HG02678 (cell line): ENCODE measurements around the gene TLE2.

Experiments used
- ATAC-seq: cut with Tn5 transposase; IDR thresholded peaks from one replicate; pipeline ENCODE4 v1.9.1; 2021; ENCODE audit warnings: mild to moderate bottlenecking, moderate library complexity; ENCODE audit not compliant: unreplicated experiment

The TLE2 gene

GRCh38 chr19:3029065-3029923 is at the start of gene TLE2:
Gene TLE2, minus strand, starts transcription at chr19:3029280. Its CDS starts 376 bp downstream, at chr19:3028904.
- no peak for ATAC-seq

GRCh38 chr19:3075605-3076431 is 46.7 kb upstream of the TLE2 start:
- ATAC-seq: no peak

GRCh38 chr19:3073931-3074595 is 45.0 kb upstream of the TLE2 start:
- ATAC-seq: no peak

GRCh38 chr19:3073159-3073563 is 44.1 kb upstream of the TLE2 start:
- no peak for ATAC-seq

GRCh38 chr19:3071768-3072167 is 42.7 kb upstream of the TLE2 start:
- ATAC-seq: no peak

- no peak for ATAC-seq
Observed at GRCh38 chr19:3068071-3068470, 39.0 kb upstream of the TLE2 start.

- ATAC-seq: no peak
Observed at GRCh38 chr19:3067563-3067962, 38.5 kb upstream of the TLE2 start.

- no peak for ATAC-seq
Observed at GRCh38 chr19:3066482-3067049, 37.5 kb upstream of the TLE2 start.

GRCh38 chr19:3065675-3066357 is 36.7 kb upstream of the TLE2 start:
- ATAC-seq: peak; percentile 63

GRCh38 chr19:3064011-3064330 is 34.9 kb upstream of the TLE2 start:
- ATAC-seq: no peak

GRCh38 chr19:3062165-3063105 is 33.4 kb upstream of the TLE2 start, which contains the start of gene TLE5:
Gene TLE5, minus strand, starts transcription at chr19:3062495. Its CDS starts 295 bp downstream, at chr19:3062200.
- no peak for ATAC-seq

- peak; percentile 41 for ATAC-seq
Observed at GRCh38 chr19:3061182-3062161, 32.4 kb upstream of the TLE2 start.

GRCh38 chr19:3060857-3061181 is 31.7 kb upstream of the TLE2 start:
- no peak for ATAC-seq

GRCh38 chr19:3059653-3060052 is 30.6 kb upstream of the TLE2 start:
- no peak for ATAC-seq

- ATAC-seq: no peak
Observed at GRCh38 chr19:3058821-3059314, 29.8 kb upstream of the TLE2 start.

GRCh38 chr19:3058009-3058820 is 29.1 kb upstream of the TLE2 start:
- ATAC-seq: no peak

GRCh38 chr19:3057275-3057714 is 28.2 kb upstream of the TLE2 start:
- no peak for ATAC-seq
